Measurements from ENCODE around the gene ZER1.

- no peak for TF ChIP-seq CTCF (IDR thresholded peaks at IDR 0.05)
- TF ChIP-seq POLR2A (IDR thresholded peaks at IDR 0.05): no peak
Measured at GRCh38 chr9:128720841-128721486, 50.8 kb downstream of the ZER1 start.

Data from uterus (tissue), 2 donors.